Gastroesophageal sphincter (tissue), 3 donors: ENCODE results near the gene RABAC1.

Source experiments
- CTCF ChIP-seq, 4 experiments: fragments of 200-600 bp in 2 of 4; fragments of 450-650 bp in 2 of 4; sonication (generic) in 1 of 4; IDR thresholded peaks; one replicate each; pipeline ENCODE4 v1.5.1; 2017 to 2019; ENCODE audit warnings: antibody characterized with exemption in 4 of 4, mild to moderate bottlenecking in 2 of 4, moderate library complexity in 2 of 4
- EP300 ChIP-seq: sonication (generic); formaldehyde crosslinking; IDR thresholded peaks from one replicate; pipeline ENCODE4 v1.6.1; 2017; ENCODE audit warnings: antibody characterized with exemption, mild to moderate bottlenecking
- POLR2A ChIP-seq, 2 donors: fragments of 450-650 bp; IDR thresholded peaks; one replicate each; pipeline ENCODE4 v1.6.1; 2017; ENCODE audit warnings: antibody characterized with exemption in 2 of 2, mild to moderate bottlenecking in 2 of 2, moderate library complexity in 1 of 2
- POLR2AphosphoS5 ChIP-seq: sonication (generic); formaldehyde crosslinking; IDR thresholded peaks from one replicate; pipeline ENCODE4 v1.6.1; 2017; ENCODE audit warnings: antibody characterized with exemption

GRCh38 chr19:41927497-41928192 is 31.5 kb downstream of the RABAC1 start:
- no peak for TF ChIP-seq POLR2AphosphoS5
- TF ChIP-seq CTCF (IDR thresholded peaks at IDR 0.05): no peak
- TF ChIP-seq POLR2A (IDR thresholded peaks at IDR 0.05): no peak
- TF ChIP-seq EP300: no peak
